LNCAP (cell line): Measurements from ENCODE around the gene AMZ2.

Experiments used
- TF ChIP-seq, protein P1 (sequence below): fragments of 450-650 bp; IDR thresholded peaks from 2 replicates; pipeline ENCODE4 v1.5.1; 2017; ENCODE audit warnings: mild to moderate bottlenecking

Gene AMZ2

DNA sequence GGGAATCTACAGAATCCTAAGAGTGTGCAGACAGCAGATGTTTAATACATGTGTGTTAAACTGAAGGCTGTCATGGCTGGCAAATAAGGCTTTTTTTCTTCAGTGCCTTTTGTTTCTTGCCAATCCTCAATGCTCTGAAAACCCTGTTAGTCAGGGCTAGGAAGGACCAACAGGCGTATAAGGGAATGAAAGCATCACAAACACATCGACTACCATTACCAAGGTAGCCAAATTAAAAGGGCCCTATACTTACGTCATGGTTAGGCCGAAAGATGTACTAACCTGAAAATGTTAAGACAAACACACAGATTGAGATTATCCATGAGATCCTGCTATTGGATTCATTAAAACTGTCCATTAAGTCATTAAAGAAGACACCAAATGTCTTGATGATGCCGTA is 30.0 kb downstream of the AMZ2 start:
- TF ChIP-seq, protein P1, sequence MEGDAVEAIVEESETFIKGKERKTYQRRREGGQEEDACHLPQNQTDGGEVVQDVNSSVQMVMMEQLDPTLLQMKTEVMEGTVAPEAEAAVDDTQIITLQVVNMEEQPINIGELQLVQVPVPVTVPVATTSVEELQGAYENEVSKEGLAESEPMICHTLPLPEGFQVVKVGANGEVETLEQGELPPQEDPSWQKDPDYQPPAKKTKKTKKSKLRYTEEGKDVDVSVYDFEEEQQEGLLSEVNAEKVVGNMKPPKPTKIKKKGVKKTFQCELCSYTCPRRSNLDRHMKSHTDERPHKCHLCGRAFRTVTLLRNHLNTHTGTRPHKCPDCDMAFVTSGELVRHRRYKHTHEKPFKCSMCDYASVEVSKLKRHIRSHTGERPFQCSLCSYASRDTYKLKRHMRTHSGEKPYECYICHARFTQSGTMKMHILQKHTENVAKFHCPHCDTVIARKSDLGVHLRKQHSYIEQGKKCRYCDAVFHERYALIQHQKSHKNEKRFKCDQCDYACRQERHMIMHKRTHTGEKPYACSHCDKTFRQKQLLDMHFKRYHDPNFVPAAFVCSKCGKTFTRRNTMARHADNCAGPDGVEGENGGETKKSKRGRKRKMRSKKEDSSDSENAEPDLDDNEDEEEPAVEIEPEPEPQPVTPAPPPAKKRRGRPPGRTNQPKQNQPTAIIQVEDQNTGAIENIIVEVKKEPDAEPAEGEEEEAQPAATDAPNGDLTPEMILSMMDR: no peak

DNA sequence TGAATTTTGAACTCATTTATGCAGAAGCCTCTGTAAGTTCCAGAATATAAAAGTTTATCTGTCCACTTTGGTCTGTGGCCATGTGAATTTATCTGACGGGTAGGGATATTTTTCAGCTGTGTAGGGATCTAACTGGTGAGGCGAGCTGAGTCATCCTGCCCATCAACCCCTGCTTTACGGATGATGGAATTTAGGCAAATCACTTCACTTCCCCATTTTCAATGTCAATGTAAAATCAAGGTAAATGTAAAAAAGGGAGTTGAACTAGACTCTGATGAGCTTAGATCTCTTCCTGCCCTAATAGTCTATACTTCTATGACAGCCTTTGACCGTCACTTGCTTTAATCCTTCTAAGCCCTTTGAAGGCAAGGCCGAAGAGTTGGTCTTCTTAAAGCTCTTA is 40.5 kb downstream of the AMZ2 start:
- TF ChIP-seq, protein P1: no peak

DNA sequence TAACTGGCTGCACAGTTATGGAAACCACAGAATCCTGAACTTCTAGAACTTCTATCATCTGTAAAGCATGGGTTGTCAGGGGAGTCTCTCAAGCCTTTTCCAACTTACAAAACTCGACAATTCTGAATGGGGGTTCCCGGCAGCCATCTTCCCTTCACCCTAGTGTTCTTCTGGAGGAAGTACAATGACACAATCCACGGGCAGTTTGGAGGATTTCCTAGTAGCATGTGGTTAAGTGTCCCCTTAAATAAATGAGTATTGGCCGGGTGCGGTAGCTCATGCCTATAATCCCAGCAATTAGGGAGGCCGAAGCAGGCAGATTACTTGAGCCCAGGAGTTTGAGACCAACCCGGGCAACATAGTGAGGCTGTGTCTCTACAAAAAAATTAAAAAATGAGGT is 41.0 kb downstream of the AMZ2 start:
- TF ChIP-seq, protein P1: no peak

DNA sequence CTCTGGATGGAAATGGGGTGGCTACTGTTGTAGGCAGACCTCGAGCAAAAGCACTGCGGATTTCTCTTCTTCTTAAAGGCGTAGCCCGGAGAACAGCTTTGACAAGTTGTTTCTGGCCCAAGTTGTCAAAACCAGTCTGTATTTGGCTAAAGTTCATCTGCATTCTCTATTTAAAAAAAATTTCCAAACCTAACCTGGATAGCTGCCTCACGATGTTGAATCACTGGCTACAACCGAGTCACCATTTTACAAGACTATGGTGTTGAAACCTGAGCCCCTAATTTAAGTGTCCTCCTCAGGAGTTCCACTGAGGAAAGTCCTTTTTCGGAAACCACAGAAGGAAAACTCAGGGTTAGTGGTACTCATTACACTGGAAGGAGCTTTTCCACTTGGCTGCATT is 41.6 kb downstream of the AMZ2 start:
- TF ChIP-seq, protein P1: no peak

DNA sequence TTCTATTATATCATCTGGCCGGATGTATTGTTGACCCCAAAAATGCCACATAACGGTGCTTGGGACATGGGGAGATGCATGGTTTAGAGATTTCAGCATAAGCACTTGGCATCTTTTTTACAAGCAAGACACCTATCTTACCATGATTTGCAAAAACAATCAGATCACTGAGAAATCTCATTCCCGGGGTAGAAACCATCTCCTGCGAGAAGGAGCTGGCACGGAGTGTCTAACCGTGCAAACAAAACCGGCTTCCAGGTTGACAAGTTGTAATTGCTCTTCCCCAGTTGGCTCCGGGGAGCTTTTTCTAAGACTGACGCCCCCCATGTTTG is 42.1 kb downstream of the AMZ2 start:
- TF ChIP-seq, protein P1: no peak

DNA sequence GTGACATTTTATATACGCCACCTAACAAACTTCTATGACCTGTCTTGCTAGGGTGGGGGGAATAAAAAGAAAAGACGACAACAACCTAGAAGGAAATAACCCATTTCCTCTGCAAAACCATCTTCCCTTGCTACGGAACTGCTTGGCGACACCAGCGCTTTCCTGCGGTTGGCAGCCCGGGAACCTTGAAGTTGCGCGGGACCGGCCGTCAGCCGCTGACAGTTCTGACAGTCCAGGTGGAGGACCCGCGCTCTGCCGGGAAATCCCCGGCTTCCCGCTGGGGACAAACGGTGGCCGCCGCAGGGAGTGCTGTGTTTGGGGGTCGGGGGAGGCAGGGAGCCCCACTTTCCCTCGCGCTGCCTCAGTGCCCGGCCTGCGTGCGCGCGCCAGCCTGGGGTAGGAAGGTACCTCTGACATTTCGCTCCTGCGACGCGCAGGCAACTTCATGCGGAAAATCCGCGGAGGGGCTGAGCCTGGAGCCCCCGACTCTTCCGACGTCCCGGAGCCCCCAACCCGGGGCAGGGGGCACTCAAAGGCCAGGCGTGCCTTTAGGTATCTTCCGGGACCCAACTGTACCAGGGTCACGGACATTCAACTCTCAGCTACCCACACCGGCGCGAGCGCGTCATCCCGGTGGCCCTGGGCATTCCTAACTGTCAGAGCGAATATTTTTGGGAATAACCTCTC is 42.6 kb downstream of the AMZ2 start:
- TF ChIP-seq, protein P1: no peak

DNA sequence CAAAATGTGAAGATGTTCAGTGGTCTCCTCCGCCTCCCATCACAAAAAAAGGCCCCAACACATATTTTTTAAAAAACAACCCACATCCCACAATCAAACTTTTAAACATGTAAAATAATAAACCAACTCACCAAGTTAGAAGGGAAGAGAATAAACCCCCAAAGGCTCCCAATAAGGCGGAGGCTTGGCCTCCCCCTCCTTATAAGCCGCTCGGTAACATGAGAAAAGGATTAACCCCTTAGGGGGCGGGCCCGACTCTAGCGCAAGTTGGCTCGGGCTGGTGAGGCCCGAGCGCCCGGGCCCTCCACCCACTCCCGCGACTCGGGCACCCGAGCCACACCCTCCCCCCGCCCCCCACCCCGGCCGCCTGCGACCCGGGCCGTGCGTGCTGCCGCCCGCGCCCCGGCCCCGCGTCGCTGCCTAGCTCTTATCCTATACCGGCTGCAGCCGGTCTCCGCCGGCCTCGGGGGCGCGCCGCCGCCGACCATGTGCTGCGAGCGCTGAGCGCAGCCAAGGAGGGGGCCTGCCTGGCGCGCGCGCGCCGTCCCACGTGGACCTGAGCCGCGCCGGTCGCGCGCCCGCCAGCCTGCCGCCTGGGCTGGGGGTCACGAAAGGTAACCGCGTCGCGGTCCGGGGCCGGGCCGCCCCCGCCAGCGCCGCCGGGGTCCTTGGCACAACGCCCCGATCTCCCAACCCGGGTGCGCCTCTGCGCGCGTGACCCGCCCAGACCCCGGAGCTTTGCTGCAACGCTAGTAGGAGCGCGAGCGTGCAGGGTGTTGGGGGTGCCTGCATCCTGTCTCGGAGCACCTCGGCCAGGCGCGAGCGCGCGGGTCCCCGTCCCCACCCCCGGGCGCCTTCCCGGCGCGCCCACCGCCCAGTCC is 43.4 kb downstream of the AMZ2 start, which contains the start of the genes ARSG and SLC16A6:
Gene ARSG, plus strand, starts transcription at position 541 of the 881 bp plus-strand sequence. CDS start 15,999 bp downstream, outside the sequence.
Gene SLC16A6, minus strand, starts transcription at position 173 of the 881 bp plus-strand sequence. CDS start 12,807 bp downstream, outside the sequence.
- TF ChIP-seq, protein P1: no peak
